H9 (cell line): Measurements from ENCODE around the gene DPH1. TPM values are rescaled to one million over a fixed set of nuclear protein-coding genes. Genes with fewer than 3 reads are reported as not detected.

ENCODE experiments used
- DNase-seq: peaks from one replicate; pipeline ENCODE4 v3.0.0-alpha.2; 2017
- H2AFZ ChIP-seq: one replicate; pipeline ENCODE4 v1.6.1; 2013; ENCODE audit warnings: mild to moderate bottlenecking, low read length, control low read depth, moderate library complexity
- H2AK5ac ChIP-seq: 2 replicates; pipeline ENCODE4 v1.6.1; 2013; ENCODE audit warnings: low read length, control low read depth, mixed read lengths; ENCODE audit not compliant: insufficient read length
- H2BK120ac ChIP-seq: one replicate; pipeline ENCODE4 v1.6.1; 2013; ENCODE audit warnings: low read depth, mild to moderate bottlenecking, low read length, control low read depth, inconsistent platforms; ENCODE audit not compliant: poor library complexity, severe bottlenecking
- H2BK12ac ChIP-seq: 2 replicates; pipeline ENCODE4 v1.6.1; 2013; ENCODE audit warnings: low read length, control low read depth, mixed read lengths, low read depth; ENCODE audit not compliant: insufficient read length
- H2BK15ac ChIP-seq: 2 replicates; pipeline ENCODE4 v1.6.1; 2013; ENCODE audit warnings: low read depth, low read length, control low read depth
- H2BK20ac ChIP-seq: one replicate; pipeline ENCODE4 v1.6.1; 2013; ENCODE audit warnings: low read depth, mild to moderate bottlenecking, low read length, control low read depth, inconsistent platforms; ENCODE audit not compliant: poor library complexity, severe bottlenecking
- H2BK5ac ChIP-seq: 2 replicates; pipeline ENCODE4 v1.6.1; 2013; ENCODE audit warnings: low read length, control low read depth, mixed read lengths; ENCODE audit not compliant: insufficient read length
- H3K14ac ChIP-seq: 2 replicates; pipeline ENCODE4 v1.6.1; 2013; ENCODE audit warnings: low read length, control low read depth; ENCODE audit not compliant: insufficient read depth
- H3K18ac ChIP-seq: 2 replicates; pipeline ENCODE4 v1.6.1; 2013; ENCODE audit warnings: low read depth, mild to moderate bottlenecking, mixed read lengths, low read length, control low read depth; ENCODE audit not compliant: insufficient read length
- H3K23ac ChIP-seq: 2 replicates; pipeline ENCODE4 v1.6.1; 2013; ENCODE audit warnings: low read length, control low read depth, mixed read lengths, low read depth; ENCODE audit not compliant: insufficient read length
- H3K23me2 ChIP-seq: 2 replicates; pipeline ENCODE4 v1.6.1; 2013; ENCODE audit warnings: low read depth, mild to moderate bottlenecking, mixed read lengths, low read length, control low read depth; ENCODE audit not compliant: insufficient read length, poor library complexity, severe bottlenecking
- H3K27ac ChIP-seq: 2 replicates; pipeline ENCODE4 v1.5.1; 2013; ENCODE audit warnings: low read length, control low read depth, mixed read lengths, low read depth; ENCODE audit not compliant: insufficient read length
- H3K27me3 ChIP-seq: 2 replicates; pipeline ENCODE4 v1.6.1; 2013; ENCODE audit warnings: low read length, control low read depth, inconsistent platforms; ENCODE audit not compliant: insufficient read depth
- H3K4ac ChIP-seq: 2 replicates; pipeline ENCODE4 v1.6.1; 2013; ENCODE audit warnings: low read depth, mild to moderate bottlenecking, control low read depth, inconsistent platforms, low read length, moderate library complexity
- H3K4me1 ChIP-seq: 2 replicates; pipeline ENCODE4 v1.6.1; 2013; ENCODE audit warnings: low read length, control low read depth, inconsistent platforms; ENCODE audit not compliant: insufficient read depth
- H3K4me2 ChIP-seq: 2 replicates; pipeline ENCODE4 v1.6.1; 2013; ENCODE audit warnings: low read length, control low read depth, mixed read lengths; ENCODE audit not compliant: insufficient read length, insufficient read depth
- H3K56ac ChIP-seq: 2 replicates; pipeline ENCODE4 v1.6.1; 2013; ENCODE audit warnings: low read depth, mild to moderate bottlenecking, mixed read lengths, low read length, control low read depth; ENCODE audit not compliant: insufficient read length
- H3K79me1 ChIP-seq: 2 replicates; pipeline ENCODE4 v1.6.1; 2013; ENCODE audit warnings: low read depth, mild to moderate bottlenecking, moderate library complexity, low read length, control low read depth, inconsistent platforms; ENCODE audit not compliant: insufficient read depth, poor library complexity, severe bottlenecking
- H3K79me2 ChIP-seq: 2 replicates; pipeline ENCODE4 v1.6.1; 2013; ENCODE audit warnings: low read length, control low read depth, inconsistent platforms; ENCODE audit not compliant: insufficient read depth
- H3K9ac ChIP-seq: 2 replicates; pipeline ENCODE4 v1.6.1; 2013; ENCODE audit warnings: low read length, control low read depth, mixed read lengths; ENCODE audit not compliant: insufficient read length; ENCODE audit errors: extremely low read depth
- H3K9me3 ChIP-seq: one replicate; pipeline ENCODE4 v1.6.1; 2013; ENCODE audit warnings: low read depth, low read length, inconsistent platforms; ENCODE audit not compliant: control insufficient read depth
- H3T11ph ChIP-seq: one replicate; pipeline ENCODE4 v1.6.1; 2013; ENCODE audit warnings: mild to moderate bottlenecking, low read length, control low read depth, inconsistent platforms
- H4K20me1 ChIP-seq: one replicate; pipeline ENCODE4 v1.6.1; 2013; ENCODE audit not compliant: control insufficient read depth, insufficient read length, insufficient read depth
- H4K5ac ChIP-seq: 2 replicates; pipeline ENCODE4 v1.6.1; 2013; ENCODE audit warnings: low read depth, mild to moderate bottlenecking, mixed read lengths, low read length, control low read depth; ENCODE audit not compliant: insufficient read length
- H4K8ac ChIP-seq: replicated peaks from 2 replicates; pipeline ENCODE4 v1.6.1; 2013; ENCODE audit warnings: low read length, control low read depth, mixed read lengths, low read depth; ENCODE audit not compliant: insufficient read length
- H4K91ac ChIP-seq: 2 replicates; pipeline ENCODE4 v1.6.1; 2013; ENCODE audit warnings: low read depth, mild to moderate bottlenecking, moderate library complexity, mixed read lengths, low read length, control low read depth; ENCODE audit not compliant: insufficient read length
- H3K27ac Mint-ChIP-seq, 3 experiments: 2 replicates in 2 of 3; 3 replicates in 1 of 3; pipeline ENCODE4 v1.8.0; 2020 to 2021; ENCODE audit warnings: mixed read lengths in 3 of 3, mild to moderate bottlenecking in 1 of 3, moderate library complexity in 1 of 3
- H3K27me3 Mint-ChIP-seq: 2 replicates; pipeline ENCODE4 v1.8.0; 2021; ENCODE audit warnings: low read depth, mild to moderate bottlenecking, moderate library complexity, mixed read lengths
- H3K36me3 Mint-ChIP-seq, 3 experiments: 2 replicates in 2 of 3; 3 replicates in 1 of 3; pipeline ENCODE4 v1.8.0; 2020 to 2021; ENCODE audit warnings: low read depth in 3 of 3, mixed read lengths in 3 of 3; ENCODE audit not compliant: insufficient read depth in 1 of 3
- H3K4me1 Mint-ChIP-seq, 2 experiments: 2 replicates each; pipeline ENCODE4 v1.8.0; 2020; ENCODE audit warnings: mixed read lengths in 2 of 2
- H3K4me3 Mint-ChIP-seq, 2 experiments: 2 replicates in 1 of 2; 3 replicates in 1 of 2; pipeline ENCODE4 v1.8.0; 2020 to 2021; ENCODE audit warnings: mild to moderate bottlenecking in 2 of 2, mixed read lengths in 2 of 2, moderate library complexity in 1 of 2
- H3K9me3 Mint-ChIP-seq, 2 experiments: 2 replicates in 1 of 2; 3 replicates in 1 of 2; pipeline ENCODE4 v1.8.0; 2020; ENCODE audit warnings: mild to moderate bottlenecking in 2 of 2, mixed read lengths in 2 of 2, moderate library complexity in 1 of 2
- WGBS: extraction: QIAGEN DNeasy Blood & Tissue Kit; methylation state at CpG from one replicate; pipeline ENCODE4 v1.1.7; 2013; ENCODE audit warnings: missing lambda C conversion rate, low lambda C conversion rate, mixed read lengths; ENCODE audit not compliant: insufficient read length; ENCODE audit errors: extremely low coverage; 5-methylcytosine and 5-hydroxymethylcytosine counted together
- total RNA-seq: library from RNA; stranded (reverse); gene quantifications from 2 replicates; pipeline ENCODE4 v1.2.1, GENCODE V29; 2021
- TF ChIP-seq, protein P1 (sequence below): fragments of 200-600 bp; sonication (generic); conservative IDR thresholded peaks from 3 replicates; pipeline ENCODE4 v1.8.0; 2021; ENCODE audit warnings: antibody characterized with exemption, mild to moderate bottlenecking

DPH1 gene
- total RNA-seq, 1 experiment from 2014 or later: 27.5 TPM

GRCh38 chr17:2009737-2010136 lies 20.2 kb upstream of the DPH1 start:
- Histone ChIP-seq H3K23ac (no peak overlapping the region), H3T11ph (no peak overlapping the region), H3K14ac (no peak overlapping the region), H3K27me3 (no peaks in the 10 kb centered on the region; the same call in 1 of the 2 replicates), H3K4me1 (no peaks in the 10 kb centered on the region; the same call in 1 of the 2 replicates), H4K5ac (no peak overlapping the region), H2AFZ (no peak overlapping the region), H3K4me2 (no peak overlapping the region), H2BK15ac (no peak overlapping the region), H2BK20ac (no peak overlapping the region), H3K23me2 (no peaks in the 10 kb centered on the region), H3K4ac (no peak overlapping the region), H3K79me1 (no peaks in the 10 kb centered on the region), H3K9me3 (no peaks in the 10 kb centered on the region), H4K91ac (no peak overlapping the region), H2BK5ac (no peak overlapping the region), H3K9ac (no peak overlapping the region), H2BK120ac (no peak overlapping the region), H3K56ac (no peak overlapping the region), H3K18ac (no peak overlapping the region), H2BK12ac (no peak overlapping the region), H4K8ac (no peak overlapping the region), H4K20me1 (peaks cover 2% of the 10 kb centered on the region), H2AK5ac (no peak overlapping the region), H3K79me2 (no peaks in the 10 kb centered on the region), H3K27ac (no peak overlapping the region)
- Mint-ChIP-seq H3K4me1 (peaks cover 14 to 15% of the 10 kb centered on the region in 2 experiments), H3K4me3 (no peak overlapping the region), H3K27ac (no peak overlapping the region), H3K36me3 (no peaks in the 10 kb centered on the region), H3K27me3 (peaks cover 59% of the 10 kb centered on the region), H3K9me3 (no peaks in the 10 kb centered on the region; a peak in 2 of 5 replicates)
- DNase-seq: no peak
- no CpG with 5 or more reads among the region's 10 CpGs for WGBS
- TF ChIP-seq, protein P1, sequence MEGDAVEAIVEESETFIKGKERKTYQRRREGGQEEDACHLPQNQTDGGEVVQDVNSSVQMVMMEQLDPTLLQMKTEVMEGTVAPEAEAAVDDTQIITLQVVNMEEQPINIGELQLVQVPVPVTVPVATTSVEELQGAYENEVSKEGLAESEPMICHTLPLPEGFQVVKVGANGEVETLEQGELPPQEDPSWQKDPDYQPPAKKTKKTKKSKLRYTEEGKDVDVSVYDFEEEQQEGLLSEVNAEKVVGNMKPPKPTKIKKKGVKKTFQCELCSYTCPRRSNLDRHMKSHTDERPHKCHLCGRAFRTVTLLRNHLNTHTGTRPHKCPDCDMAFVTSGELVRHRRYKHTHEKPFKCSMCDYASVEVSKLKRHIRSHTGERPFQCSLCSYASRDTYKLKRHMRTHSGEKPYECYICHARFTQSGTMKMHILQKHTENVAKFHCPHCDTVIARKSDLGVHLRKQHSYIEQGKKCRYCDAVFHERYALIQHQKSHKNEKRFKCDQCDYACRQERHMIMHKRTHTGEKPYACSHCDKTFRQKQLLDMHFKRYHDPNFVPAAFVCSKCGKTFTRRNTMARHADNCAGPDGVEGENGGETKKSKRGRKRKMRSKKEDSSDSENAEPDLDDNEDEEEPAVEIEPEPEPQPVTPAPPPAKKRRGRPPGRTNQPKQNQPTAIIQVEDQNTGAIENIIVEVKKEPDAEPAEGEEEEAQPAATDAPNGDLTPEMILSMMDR: no peak
